ENCODE measurements around the gene HSBP1L1. TPM values are rescaled to one million over a fixed set of nuclear protein-coding genes. Genes with fewer than 3 reads are reported as not detected.

Gene HSBP1L1
- total RNA-seq, 1 experiment from 2014 or later, result not detected

DNA sequence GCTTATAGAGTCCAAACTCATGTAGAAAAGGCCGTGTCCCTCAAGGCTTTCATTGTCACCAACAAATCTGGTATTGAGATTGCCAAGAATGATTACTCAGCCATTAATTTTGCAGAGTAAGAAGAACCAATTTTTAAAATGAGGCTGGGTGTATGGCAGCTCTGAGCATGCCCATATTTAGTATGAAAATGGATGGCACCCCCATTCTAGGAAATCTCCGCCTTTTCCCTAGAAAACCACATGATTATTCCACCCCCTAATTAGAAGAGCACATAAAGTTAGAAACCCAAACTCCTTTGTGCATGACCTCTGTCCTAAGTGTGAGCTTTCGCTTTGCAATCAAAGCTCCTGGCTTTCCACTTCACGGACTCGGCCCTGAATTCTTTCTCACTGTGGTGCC is 38.0 kb downstream of the HSBP1L1 start:
- Histone ChIP-seq H2BK12ac (ENCODE audit: insufficient read length, low read depth, low read length) (no peak overlapping the region), H3K14ac (ENCODE audit: insufficient read depth, low read length) (no peak overlapping the region), H3K4me2 (ENCODE audit: insufficient read depth, insufficient read length, low read length) (no peak overlapping the region), H3K18ac (ENCODE audit: insufficient read length, low read depth, low read length) (no peak overlapping the region), H4K20me1 (ENCODE audit: control insufficient read depth, insufficient read depth, insufficient read length) (no peaks in the 10 kb centered on the region), H3K23me2 (ENCODE audit: insufficient read length, low read depth, low read length, poor library complexity, severe bottlenecking) (no peaks in the 10 kb centered on the region), H2AFZ (ENCODE audit: low read length) (no peak overlapping the region), H3K27ac (ENCODE audit: insufficient read length, low read depth, low read length) (no peak overlapping the region), H2BK15ac (ENCODE audit: low read depth, low read length) (no peak overlapping the region), H3K4ac (ENCODE audit: low read depth, low read length) (no peak overlapping the region), H3K27me3 (ENCODE audit: insufficient read depth, low read length) (no peaks in the 10 kb centered on the region), H3K23ac (ENCODE audit: insufficient read length, low read depth, low read length) (no peak overlapping the region), H3K56ac (ENCODE audit: insufficient read length, low read depth, low read length) (no peak overlapping the region), H2BK20ac (ENCODE audit: low read depth, low read length, poor library complexity, severe bottlenecking) (no peak overlapping the region), H3K4me1 (ENCODE audit: insufficient read depth, low read length) (no peaks in the 10 kb centered on the region; the same call in 1 of the 2 replicates), H3T11ph (ENCODE audit: low read length) (no peak overlapping the region), H4K91ac (ENCODE audit: insufficient read length, low read depth, low read length) (no peak overlapping the region), H2BK120ac (ENCODE audit: low read depth, low read length, poor library complexity, severe bottlenecking) (no peak overlapping the region), H3K9ac (ENCODE audit: extremely low read depth, insufficient read length, low read length) (no peak overlapping the region), H4K8ac (replicated peaks; ENCODE audit: insufficient read length, low read depth, low read length) (no peak overlapping the region), H3K79me1 (ENCODE audit: insufficient read depth, low read depth, low read length, poor library complexity, severe bottlenecking) (no peaks in the 10 kb centered on the region), H4K5ac (ENCODE audit: insufficient read length, low read depth, low read length) (no peak overlapping the region), H2AK5ac (ENCODE audit: insufficient read length, low read length) (no peak overlapping the region), H3K9me3 (ENCODE audit: control insufficient read depth, low read depth, low read length) (no peaks in the 10 kb centered on the region), H3K79me2 (ENCODE audit: insufficient read depth, low read length) (no peaks in the 10 kb centered on the region), H2BK5ac (ENCODE audit: insufficient read length, low read length) (no peak overlapping the region)
- TF ChIP-seq, protein P1, sequence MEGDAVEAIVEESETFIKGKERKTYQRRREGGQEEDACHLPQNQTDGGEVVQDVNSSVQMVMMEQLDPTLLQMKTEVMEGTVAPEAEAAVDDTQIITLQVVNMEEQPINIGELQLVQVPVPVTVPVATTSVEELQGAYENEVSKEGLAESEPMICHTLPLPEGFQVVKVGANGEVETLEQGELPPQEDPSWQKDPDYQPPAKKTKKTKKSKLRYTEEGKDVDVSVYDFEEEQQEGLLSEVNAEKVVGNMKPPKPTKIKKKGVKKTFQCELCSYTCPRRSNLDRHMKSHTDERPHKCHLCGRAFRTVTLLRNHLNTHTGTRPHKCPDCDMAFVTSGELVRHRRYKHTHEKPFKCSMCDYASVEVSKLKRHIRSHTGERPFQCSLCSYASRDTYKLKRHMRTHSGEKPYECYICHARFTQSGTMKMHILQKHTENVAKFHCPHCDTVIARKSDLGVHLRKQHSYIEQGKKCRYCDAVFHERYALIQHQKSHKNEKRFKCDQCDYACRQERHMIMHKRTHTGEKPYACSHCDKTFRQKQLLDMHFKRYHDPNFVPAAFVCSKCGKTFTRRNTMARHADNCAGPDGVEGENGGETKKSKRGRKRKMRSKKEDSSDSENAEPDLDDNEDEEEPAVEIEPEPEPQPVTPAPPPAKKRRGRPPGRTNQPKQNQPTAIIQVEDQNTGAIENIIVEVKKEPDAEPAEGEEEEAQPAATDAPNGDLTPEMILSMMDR (conservative IDR thresholded peaks at IDR 0.05), result no peak
- H3K4me3 Mint-ChIP-seq, result no peak overlapping the region
- H3K36me3 Mint-ChIP-seq (ENCODE audit: insufficient read depth in 1 of 3, low read depth in 3 of 3), result peaks cover 9 to 21% (median 16%) of the 10 kb centered on the region in 3 experiments
- peaks cover 9% of the 10 kb centered on the region for H3K27me3 Mint-ChIP-seq (ENCODE audit: low read depth)
- H3K27ac Mint-ChIP-seq, result no peak overlapping the region
- no peak for DNase-seq
- WGBS (ENCODE audit: extremely low coverage, insufficient read length, low lambda C conversion rate), result no CpG with 5 or more reads among the region's 5 CpGs
- peaks cover 38 to 46% of the 10 kb centered on the region in 2 experiments for H3K9me3 Mint-ChIP-seq
- H3K4me1 Mint-ChIP-seq, result peaks cover 7 to 15% of the 10 kb centered on the region in 2 experiments
